Esophagus mucosa (tissue), 1 donor: ENCODE data around the gene SLC43A3. TPM values are rescaled to one million over a fixed set of nuclear protein-coding genes. Genes with fewer than 3 reads are reported as not detected.
"Not testable (repeated sequence)": the region's sequence is repeated elsewhere in the genome, so short reads cannot be mapped to it uniquely, and the experiment has no call there.

Experiments used
- ATAC-seq: fragments of 200-7000 bp; cut with Tn5 transposase; one replicate; pipeline ENCODE4 v1.9.1; 2020
- total RNA-seq: library from RNA; stranded (reverse); gene quantifications from one replicate; pipeline ENCODE4 v1.2.4, GENCODE V29; 2023
- donor health status: DM: yes; HTN: yes; CAD: no.

Gene SLC43A3
- total RNA-seq, 1 donor from 2014 or later: 28.2 TPM

DNA sequence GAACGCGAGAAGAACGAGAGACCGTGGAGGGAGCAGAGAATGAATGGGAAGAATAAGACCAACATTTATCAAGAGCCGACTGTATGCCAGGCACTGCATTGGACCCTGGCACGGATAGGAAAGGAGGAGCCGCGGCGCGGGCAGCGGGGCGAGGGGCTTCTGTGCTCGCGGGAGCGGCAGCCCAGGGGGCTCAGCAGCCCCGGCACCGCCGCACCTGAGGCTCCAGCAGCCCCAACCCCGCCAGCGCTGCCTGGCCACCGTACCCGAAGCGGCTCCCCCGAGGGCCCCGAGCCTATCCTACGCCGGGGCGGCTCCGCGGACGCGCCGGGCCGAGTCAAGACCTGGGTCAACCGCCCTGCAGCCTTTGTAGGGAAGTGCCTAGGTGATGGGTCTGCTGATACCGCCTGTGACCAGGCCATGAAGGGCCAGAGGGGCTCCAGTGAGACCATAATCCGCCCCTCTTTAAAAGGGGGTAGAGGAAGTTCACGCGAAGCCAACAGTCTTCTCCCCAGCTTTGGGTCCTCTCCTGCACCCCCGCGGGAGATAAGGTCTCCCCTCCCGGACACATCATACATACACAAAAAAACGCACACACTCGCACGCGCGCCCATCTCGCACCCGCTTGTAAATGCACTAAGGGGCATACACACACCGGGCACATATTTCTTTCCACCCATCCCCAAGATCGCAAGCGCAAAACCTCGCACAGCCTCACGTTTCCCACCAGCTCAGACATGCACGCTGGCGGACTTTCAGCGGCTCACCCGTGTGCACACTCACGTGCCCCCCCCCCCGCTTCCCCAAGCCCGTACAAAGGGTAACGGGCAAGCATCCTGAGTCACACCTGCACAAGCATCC lies 32.5 kb upstream of the SLC43A3 start:
- ATAC-seq: peak; percentile 7

DNA sequence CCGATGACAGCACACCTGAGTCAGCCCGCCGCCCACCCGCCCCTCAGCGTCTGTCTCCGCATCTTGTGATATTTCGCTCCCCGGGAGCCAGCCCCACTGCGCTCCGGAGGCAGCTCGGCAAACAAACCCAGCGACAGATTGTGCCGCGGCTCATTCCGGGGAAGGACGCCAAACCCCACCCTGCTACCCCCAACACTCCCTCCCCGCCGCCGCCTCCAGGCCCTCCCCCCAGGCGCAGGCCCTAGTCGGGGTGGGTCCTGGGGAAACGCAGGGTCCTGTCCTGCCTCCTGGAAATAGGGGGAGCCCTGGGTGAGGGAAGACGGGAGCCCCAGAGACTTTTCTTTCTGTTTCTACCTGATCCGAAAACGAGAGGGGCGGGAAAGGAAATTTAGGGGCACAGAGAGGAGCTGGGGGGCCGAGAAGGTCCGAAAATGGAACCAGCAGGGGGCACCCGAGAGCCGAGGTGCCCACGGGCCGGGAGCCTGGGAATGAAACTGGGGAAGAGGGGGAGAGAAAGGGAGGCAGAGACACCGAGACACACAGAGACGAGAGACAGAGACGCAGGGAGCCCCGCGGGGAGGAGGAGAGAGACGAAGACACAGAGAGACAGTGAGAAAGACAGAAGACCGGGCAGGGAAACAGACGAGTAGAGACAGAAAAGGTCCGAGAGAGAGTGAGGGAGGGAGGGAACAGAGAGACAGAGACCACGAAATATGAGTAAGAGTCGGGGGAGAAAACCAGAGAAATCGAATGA lies 31.7 kb upstream of the SLC43A3 start:
- no peak for ATAC-seq

DNA sequence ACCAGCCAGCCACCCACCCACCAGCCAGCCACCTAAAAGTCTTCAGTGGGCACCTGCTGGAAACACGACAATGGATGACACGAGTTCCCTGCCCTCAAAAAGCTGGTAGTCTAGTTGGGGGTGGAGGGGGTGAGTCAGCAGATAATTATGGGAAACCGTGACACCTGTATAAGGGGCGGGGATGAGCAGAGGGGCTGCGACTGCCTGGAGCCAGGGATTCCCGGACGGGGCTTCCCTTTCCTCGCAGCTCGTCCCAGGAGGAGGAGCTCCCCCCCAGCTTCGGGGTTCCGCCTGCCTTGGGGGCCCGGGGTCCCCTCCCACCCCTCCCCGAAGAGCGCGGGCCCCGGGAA lies 31.1 kb upstream of the SLC43A3 start:
- ATAC-seq: no peak

DNA sequence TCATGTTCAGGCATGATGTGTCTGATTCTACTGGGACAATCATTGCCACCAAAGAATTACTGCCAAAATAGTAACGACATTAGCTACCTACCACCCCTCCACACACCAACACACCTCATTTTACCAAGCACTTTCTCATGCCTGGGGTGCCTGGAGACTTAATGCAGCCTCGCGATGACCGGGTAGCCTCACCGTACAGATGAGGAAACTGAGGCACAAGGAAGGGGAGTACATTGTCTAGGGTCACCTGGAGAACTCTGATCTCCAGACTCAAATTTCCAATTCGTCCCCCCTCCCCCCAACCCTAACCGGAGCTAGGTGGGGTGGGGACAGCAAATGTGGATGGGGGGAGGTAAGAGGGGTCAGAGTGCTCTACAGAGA lies 30.7 kb upstream of the SLC43A3 start:
- no peak for ATAC-seq

DNA sequence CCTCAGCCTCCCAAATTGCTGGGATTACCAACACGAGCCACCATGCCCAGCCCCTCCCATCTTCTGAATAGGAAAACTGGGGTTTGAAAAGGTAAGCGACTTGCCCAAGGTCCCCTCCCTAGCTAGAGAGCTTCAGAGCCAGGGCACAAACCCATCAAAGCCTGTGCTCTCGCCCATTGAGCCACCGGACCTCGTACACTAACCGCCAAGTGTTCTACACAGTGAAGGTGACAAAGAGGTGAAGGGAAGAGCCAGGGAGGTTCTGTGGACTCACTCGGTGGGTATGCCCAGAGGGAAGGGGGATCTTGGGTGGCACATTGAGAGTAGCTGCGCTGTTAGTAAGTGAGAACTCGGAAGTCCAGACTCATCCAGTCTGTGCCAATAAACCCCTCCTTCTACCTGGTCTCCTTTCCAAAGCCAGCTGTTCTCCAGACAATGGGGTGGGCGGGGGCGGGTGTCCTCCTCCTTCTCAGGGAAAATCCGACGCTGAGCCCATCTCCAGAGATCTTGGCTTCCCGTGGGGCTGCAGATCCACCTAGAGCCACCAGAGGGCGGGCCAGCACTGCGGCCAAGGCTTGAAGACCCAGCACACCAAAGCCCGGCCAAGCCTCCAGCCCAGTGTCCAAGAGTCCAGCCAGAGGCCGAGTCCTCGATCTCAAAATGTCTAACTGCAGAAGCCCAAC lies 30.2 kb upstream of the SLC43A3 start:
- peak; percentile 74 for ATAC-seq

DNA sequence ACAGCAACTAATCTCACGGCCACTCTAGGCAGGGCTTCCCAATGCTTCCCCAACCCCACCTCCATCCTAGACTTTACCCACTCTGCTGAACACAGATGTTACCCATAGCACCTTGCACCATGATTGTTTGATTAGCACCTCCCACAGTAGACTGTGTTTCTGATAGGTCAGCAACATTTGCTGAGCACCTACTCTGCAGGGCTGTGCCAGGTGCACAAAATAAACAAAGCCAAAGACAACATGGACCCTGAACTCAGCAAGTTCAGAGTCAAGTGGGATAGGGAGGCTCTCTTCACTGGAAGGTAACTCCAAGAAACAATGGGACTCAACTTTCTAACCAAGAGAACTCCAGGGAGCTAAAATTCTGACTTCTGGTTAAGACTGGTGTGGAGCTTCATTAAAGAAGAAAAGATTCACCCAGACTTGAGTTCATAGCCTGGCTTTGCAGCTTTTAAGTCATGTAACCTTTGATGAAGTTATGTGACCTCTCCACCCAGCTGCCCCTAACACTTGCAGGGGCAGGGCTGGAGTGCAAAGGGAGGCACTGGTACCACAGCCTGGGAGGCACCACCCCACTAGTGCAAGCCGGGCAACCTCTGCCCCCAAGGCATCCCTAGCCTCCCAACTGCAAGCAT lies 26.7 kb upstream of the SLC43A3 start:
- no peak for ATAC-seq

DNA sequence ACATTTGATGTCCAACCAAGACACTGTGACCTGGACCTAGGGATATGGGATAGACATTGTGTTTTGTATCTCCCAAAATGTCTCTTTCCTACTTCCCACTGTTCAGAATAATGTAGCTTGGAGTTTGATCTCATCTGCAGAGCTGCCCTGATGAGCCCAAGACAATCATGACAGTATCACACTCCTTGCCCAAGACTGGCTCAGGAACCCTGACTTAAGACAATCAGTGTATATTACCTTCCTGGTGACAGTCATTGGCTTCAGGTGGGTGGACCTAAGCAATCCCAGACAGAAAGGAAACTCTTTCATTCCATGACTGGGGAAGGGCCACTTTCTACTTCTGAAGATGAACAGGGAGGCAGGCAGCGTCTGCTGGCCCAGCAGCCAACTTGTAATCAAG lies 19.1 kb upstream of the SLC43A3 start:
- no peak for ATAC-seq

DNA sequence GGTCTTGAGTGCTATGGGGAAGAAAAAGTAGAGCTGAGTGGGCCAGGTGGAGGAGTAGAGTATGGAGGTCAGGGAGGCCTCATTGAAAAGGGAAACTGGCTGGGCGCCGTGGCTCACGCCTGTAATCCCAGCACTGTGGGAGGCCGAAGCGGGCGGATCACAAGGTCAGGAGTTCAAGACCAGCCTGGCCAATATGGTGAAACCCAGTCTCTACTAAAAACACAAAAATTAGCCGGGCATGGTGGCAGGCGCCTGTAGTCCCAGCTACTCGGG lies 18.1 kb upstream of the SLC43A3 start:
- not testable (repeated sequence) for ATAC-seq

DNA sequence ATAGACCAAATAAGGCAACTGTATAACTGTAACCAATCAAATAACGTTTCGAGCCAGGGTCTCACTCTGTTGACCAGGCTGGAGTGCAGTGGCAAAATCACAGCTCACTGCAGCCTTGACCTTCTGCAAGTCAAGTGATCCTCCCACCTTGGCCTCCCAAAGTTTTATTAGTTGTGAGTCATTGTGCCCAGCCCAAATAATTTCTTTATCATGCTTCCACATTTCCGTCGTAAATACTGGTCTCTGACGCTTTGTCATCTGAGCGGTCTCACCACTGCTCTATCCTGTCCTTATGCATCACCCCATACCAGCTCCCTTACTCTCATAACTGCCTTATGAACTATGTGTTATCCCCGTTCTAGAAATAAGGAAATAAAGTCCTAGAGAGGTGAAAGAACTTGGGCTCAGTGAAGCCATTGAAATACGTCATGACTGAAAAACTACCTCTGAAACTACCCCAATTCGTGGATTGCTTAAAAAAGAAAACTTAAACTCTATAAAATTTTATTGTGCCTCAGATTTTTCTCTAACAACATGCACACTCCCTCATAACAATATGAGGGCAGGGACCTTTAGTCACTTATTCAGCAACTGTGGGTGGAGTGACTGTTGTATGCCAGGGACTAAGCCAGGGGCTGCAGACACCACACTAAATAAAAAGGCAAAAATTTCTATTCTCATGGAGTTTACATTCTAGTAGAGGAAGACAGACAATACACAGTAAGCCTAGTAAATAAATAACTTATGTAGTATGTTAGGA lies 17.6 kb upstream of the SLC43A3 start:
- ATAC-seq: no peak

DNA sequence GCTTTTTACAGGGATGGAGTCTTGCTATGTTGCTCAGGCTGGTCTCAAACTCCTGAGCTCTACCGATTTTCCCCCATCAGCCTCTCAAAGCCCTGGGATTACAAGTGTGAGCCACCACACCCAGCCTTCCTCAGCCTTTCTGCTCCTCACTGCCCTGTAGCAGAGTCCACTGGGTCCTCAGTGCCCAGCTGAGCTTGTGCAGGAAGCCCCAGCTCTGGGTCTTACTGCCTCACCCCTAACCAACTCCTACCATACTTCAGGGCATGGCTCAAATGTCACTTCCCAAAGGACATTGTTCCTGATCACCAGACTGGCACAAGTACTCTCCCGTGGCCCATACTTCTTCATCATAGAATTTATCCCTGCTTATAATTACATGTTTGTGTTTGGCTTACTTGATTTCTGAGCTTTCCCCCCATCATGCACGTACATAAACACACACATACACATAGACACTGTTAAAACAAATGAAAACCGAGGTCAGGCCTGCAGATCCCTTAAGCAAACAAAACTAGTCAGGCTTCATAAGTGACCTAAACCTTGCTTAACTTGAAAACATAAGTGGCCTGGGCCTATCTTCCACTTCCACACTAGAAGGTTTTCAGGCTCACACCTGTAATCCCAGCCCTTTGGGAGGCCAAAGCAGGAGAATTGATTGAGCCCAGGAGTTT lies 14.0 kb upstream of the SLC43A3 start:
- ATAC-seq: no peak

DNA sequence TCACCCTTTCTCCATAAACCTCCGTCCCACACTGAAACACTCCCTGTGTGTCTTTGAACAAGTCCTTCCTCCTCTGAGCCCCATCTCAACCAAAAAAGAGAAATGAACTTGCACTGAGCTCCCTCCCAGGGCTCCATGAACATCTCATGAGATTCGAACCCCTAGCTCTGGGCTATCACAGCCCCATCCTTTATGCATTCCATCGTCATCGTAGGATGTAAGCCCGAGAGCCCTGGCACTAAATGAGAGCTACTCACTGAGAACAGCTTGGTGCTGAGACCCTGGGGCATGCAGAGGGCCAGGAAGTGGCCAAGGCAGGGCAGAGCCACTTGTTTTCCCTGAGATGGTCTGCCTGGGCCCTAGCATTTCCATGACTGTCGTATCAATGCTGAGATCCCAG lies 12.9 kb upstream of the SLC43A3 start:
- ATAC-seq: no peak

DNA sequence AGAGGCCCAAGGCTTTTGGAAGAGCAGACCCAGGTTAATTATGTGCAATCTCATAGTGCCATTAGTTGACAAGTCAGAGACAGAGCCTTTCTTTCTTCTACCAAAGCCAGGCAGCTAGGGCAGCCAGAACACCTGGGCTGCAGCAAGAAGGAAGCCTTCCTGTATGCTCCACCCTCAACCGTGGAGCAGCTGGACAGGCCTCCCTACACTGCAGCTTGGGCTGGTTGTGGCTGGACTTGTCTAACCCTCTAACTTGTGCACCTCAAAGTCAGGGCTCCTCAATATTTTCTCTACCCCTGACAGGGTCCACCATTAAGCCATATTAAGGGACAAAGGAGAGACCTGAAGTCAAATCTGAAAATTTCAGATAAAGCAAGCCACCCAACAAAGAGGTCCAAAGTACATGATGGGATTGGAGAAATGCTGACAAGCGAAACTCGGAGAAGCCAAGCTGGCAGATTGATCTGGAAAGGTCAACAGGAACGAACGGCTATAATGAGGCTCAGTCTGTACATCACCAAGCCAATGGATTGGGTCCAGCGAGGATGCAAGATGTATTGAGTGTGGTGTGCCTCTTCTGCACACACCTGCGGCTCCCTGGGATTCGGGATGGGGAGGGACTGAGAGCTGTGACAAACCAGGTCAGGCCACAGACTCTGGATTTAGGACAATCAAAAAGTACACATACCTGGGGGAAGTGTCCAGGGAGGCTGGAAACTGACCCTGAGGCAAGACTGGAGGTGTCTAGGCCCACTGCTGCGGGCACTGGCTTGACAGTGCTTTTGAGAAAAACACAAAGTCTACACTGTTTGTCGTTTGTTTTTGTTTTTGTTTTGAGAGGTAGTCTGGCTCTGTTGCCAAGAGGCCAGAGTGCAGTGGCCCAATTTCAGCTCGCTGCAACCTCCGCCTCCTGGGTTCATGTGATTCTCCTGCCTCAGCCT lies 11.7 kb upstream of the SLC43A3 start:
- no peak for ATAC-seq

DNA sequence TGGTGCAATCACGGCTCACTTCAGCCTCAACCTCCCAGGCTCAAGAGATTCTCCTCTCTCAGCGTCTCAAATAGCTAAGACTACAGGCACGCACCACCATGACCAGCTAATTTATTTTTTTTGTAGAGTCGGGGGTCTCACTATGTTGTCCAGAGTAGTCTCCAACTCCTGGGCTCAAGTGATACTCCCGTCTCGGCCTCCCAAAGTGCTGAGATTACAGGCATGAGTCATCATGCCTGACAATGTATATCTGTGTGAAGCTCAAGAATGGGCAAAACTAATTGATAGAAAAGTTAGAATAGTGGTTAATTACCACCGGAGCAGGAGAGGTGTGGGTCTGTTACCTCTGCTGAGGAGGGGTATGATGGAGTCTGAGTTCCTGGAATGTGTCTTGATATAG lies 9.1 kb upstream of the SLC43A3 start:
- ATAC-seq: no peak

DNA sequence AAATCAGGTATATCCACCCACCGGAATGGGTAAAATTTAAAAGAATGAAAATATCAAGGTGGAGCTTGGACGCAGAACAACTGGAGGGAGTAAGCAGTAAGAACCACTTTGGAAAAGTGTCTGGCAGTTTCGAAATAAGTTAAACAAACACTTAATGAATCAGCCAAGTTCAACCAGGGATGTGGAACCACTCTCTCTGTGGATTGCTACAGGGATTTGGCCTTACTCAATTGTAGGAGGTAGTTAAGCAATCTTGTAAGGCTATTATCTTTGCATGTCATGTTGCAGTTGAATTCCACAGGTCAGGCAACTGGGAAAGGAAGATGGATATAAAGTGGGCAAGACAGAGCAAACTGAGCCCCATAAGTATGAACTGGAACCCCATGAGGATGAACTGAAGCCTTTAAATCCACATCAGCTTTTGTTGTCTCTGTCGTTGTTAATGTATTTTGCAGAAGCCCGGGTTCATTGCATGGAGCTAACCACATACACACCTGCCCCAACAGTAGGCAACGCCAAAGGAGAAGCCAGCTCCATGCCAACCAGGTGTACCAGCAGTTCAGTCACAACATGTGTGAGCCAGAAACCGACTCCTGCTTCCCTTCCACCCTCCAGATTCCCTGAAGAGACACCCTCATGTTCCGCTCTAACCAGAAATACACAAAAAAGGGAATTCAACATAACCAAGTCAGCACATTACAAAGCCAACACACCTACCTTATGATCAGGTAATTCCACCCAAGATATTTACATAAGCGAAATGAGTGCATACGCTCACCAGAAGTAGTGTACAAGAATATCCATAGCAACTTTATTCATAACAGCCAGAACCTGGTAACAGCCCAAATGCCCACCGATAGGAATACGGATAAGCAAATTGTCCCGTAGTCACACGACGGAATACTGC lies 8.0 kb upstream of the SLC43A3 start:
- peak; percentile 92 for ATAC-seq

DNA sequence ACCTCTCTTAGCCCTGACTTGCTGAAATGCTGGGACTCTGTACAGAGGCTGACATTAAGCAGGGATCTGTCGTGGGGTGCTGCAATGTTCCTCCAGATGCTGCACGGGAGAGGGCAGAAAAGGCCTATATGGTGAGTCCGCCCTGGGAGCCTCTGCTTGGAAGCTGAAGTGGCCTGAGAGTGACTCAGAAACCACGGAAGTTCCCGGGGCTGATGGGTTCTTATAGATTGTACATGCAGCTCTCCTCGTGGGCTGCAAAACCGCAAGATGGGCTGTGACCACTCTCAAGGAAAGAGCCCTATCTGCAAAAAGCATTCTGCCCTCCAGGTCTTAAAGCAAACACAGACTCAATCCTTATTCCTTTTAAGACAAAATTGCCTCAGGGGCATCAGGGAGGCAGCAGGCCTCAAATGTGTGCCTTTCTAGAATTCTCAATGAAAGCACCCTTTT lies 5.8 kb upstream of the SLC43A3 start:
- ATAC-seq: no peak

DNA sequence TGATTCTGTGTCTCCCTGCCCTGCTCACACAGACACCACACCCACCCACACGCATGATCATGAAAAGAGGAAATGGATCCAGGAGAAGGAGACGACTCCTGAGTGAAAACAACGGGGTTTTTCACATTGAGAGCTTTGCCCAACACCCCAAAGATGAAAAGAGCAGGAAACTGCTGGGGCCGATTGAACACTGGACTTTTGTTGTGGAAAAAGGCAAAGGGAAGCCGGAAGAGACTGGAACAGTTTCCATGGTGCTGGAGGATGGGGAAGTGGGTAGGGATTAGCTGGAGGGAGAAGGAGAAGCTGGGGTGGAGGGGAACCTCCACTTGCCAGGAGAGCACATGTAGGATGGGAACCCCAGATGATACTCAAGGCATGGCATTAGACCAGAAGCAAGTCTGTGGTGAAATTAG lies 5.2 kb upstream of the SLC43A3 start:
- ATAC-seq: no peak

DNA sequence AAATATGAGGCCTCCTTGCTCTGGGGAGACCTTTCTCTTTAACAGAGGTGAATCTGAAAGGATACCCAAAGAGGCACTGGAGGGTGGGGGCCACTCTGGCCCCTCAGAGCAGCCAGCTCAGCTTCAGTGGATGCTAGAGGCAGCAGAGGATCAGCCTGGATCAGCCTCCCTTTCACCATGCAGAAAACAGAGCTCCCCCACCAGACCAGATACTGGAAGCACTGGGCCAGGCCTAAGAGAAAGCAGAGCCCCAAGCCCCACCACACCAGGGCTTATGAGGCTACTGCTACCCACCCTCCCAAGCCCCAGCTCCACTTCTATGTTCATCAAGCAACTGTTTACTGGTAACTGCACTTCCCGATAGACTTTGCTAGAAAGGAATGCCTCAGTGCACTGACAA lies 4.0 kb upstream of the SLC43A3 start:
- no peak for ATAC-seq

DNA sequence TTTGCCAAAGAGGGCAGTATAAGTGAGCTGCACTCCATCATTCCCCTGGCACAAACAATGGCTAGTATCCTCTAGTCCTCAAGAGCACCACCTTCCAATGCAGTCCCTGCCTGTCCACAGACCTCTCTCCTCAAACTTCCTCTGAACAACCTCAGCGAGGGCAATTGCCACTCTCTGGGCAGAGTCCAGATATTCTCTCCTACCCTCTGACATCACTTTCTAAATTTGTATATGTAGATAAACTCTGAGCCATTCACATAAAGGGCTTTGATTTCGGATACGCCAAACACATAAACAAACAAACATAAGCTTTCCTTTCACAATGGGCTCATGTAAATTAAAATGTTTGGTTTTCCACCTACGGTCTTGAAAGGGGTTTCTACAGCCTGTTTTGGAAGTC lies 3.0 kb upstream of the SLC43A3 start:
- no peak for ATAC-seq

DNA sequence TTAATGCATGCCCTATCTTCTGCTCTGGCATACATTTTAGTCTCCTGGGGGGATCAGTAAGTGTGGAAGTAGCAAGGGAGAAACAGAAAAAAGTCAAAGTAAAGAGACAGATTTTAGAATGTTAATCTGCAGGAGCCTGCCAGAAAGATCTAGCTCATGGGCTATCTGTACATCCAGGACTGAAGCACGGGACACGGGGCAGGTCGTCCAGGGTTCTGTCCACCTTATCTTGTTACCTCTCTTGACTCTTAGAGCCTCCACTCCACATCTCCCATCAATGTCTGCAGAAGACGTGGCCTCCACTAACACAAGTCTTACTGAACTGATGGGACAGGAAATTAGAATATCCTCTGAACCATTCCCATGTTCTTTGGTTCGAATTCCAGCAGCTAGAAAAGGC lies 1.7 kb upstream of the SLC43A3 start:
- ATAC-seq: no peak

DNA sequence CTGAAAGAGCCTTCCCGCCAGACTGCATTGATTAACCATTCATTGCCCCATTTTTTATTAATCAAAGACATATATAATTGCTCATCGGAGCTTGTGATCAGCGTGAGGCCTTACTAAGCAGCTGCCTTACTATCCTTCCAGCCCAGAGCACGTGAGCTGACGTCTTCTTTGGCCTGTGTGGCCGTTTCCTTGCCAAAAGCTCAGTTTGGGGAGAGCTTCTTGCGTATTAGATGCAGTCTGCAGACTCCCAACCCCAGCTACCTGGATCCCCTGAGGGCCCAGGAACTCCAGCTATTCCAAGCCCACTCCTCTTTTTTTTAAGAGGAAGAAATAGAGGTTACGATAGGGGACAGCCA lies 784 bp upstream of the SLC43A3 start:
- no peak for ATAC-seq
